ENCODE results near the gene FHOD3. TPM values are rescaled to one million over a fixed set of nuclear protein-coding genes. Genes with fewer than 3 reads are reported as not detected.

The FHOD3 gene
- total and polyA plus RNA-seq, 2 of the 13 experiments (the other 11 are each of a cell fraction or from before 2014, with no cell fraction given) = 0.07 TPM; not detected in 1

DNA sequence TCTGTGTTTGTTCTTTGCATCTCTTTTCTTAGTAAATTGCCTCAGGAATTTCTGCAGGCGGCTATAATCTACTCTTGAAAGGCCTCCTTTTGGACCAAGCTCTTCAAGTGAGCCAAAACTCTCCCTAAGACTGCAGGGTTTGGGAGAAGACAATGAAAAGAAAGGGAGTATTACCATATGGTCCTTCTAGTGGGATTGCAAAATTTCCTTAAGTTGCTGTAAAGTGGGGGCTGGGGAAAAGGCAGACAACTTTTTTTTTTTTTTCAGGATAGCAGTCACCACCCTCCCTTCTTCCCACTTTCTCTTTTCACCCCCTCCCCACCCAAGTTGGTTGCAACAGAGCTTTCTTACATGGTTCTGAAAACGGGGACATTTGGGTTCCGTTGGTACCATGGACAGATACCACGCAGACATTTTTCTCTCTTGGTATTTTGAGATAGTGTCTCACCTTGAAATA is 183.7 kb downstream of the FHOD3 start:
- Histone ChIP-seq H3K4me3 (replicated peaks in 1 of 3; ENCODE audit: insufficient read depth in 1 of 3, low read depth in 2 of 3, low read length in 3 of 3) (no peak overlapping the region), H3K9me3 (ENCODE audit: low read length) (no peaks in the 10 kb centered on the region), H3K79me2 (ENCODE audit: insufficient read depth, low read length) (no peaks in the 10 kb centered on the region), H3K4me1 (ENCODE audit: insufficient read depth, low read length) (no peaks in the 10 kb centered on the region), H3K9ac (ENCODE audit: insufficient read depth, low read depth, low read length) (no peak overlapping the region), H2AFZ (ENCODE audit: low read length) (no peak overlapping the region), H3K4me2 (ENCODE audit: low read depth, low read length) (no peak overlapping the region), H4K20me1 (ENCODE audit: insufficient read depth, low read length) (no peaks in the 10 kb centered on the region), H3K27me3 (ENCODE audit: control insufficient read depth in 1 of 2, insufficient read depth in 2 of 2, low read length in 2 of 2) (peaks cover 0 to 11% of the 10 kb centered on the region in 2 experiments; a peak in 2 of 5 replicates), H3K27ac (ENCODE audit: extremely low read length, insufficient read depth, low read length) (no peak overlapping the region), H3K36me3 (replicated peaks in 1 of 2; ENCODE audit: control insufficient read depth in 1 of 2, insufficient read depth in 2 of 2, low read length in 2 of 2) (no peaks in the 10 kb centered on the region)
- WGBS (ENCODE audit: low lambda C conversion rate) = 16% methylated on average over 4 of the region's 4 CpGs
- BruUV-seq (replicated peaks) = no TSS peak
- intact Hi-C loops (cut with micrococcal nuclease; ENCODE audit: unreplicated experiment) (no loop called here), in situ Hi-C loops (cut with HindIII; ENCODE audit: extremely low pct_ligation_motif_present, low pct_unique_long_range_greater_than_20kb) (no loop called here)
- DNase-seq (ENCODE audit: low spot score) (no peak), ATAC-seq (no peak), FAIRE-seq (no peak)
- POLR2A ChIA-PET = no interaction called here
- TF ChIP-seq REST (IDR thresholded peaks at IDR 0.05; ENCODE audit: borderline replicate concordance in 1 of 2, low read depth in 1 of 2, low read length in 2 of 2) (peak; percentile 1 to 84; a peak in 2 of 4 replicates), SOX5 (CRISPR knock-in tag; IDR thresholded peaks at IDR 0.05; ENCODE audit: borderline replicate concordance) (no peak)
- CTCF ChIA-PET (ENCODE audit: low intra/inter-chr PET ratio, low total read pairs) = no interaction called here

GRCh38 chr18:36481935-36482334 is 184.4 kb downstream of the FHOD3 start:
- Histone ChIP-seq H4K20me1 (ENCODE audit: insufficient read depth, low read length) (no peaks in the 10 kb centered on the region), H3K27me3 (ENCODE audit: control insufficient read depth in 1 of 2, insufficient read depth in 2 of 2, low read length in 2 of 2) (peaks cover 0 to 11% of the 10 kb centered on the region in 2 experiments; a peak in 2 of 5 replicates), H3K9me3 (ENCODE audit: low read length) (no peaks in the 10 kb centered on the region), H3K79me2 (ENCODE audit: insufficient read depth, low read length) (no peaks in the 10 kb centered on the region), H3K36me3 (replicated peaks in 1 of 2; ENCODE audit: control insufficient read depth in 1 of 2, insufficient read depth in 2 of 2, low read length in 2 of 2) (no peaks in the 10 kb centered on the region), H2AFZ (ENCODE audit: low read length) (no peak overlapping the region), H3K4me1 (ENCODE audit: insufficient read depth, low read length) (no peaks in the 10 kb centered on the region), H3K27ac (ENCODE audit: extremely low read length, insufficient read depth, low read length) (no peak overlapping the region), H3K9ac (ENCODE audit: insufficient read depth, low read depth, low read length) (no peak overlapping the region), H3K4me2 (ENCODE audit: low read depth, low read length) (no peak overlapping the region), H3K4me3 (replicated peaks in 1 of 3; ENCODE audit: insufficient read depth in 1 of 3, low read depth in 2 of 3, low read length in 3 of 3) (no peak overlapping the region)
- CTCF ChIA-PET (ENCODE audit: low intra/inter-chr PET ratio, low total read pairs) = no interaction called here
- in situ Hi-C loops (cut with HindIII; ENCODE audit: extremely low pct_ligation_motif_present, low pct_unique_long_range_greater_than_20kb) (no loop called here), intact Hi-C loops (cut with micrococcal nuclease; ENCODE audit: unreplicated experiment) (no loop called here)
- 0% methylated on average over 1 of the region's 1 CpG for WGBS (ENCODE audit: low lambda C conversion rate)
- DNase-seq (ENCODE audit: low spot score) = no peak
- no peak for FAIRE-seq
- POLR2A ChIA-PET = no interaction called here
- ATAC-seq = no peak
- BruUV-seq (replicated peaks) = no TSS peak
- TF ChIP-seq DNMT1 (CRISPR knock-in tag; IDR thresholded peaks at IDR 0.05) (no peak), KLF13 (CRISPR knock-in tag; IDR thresholded peaks at IDR 0.05) (no peak), SRSF9 (IDR thresholded peaks at IDR 0.05; ENCODE audit: borderline replicate concordance, insufficient read depth, low read depth, low read length, poor library complexity, severe bottlenecking) (no peak), ISX (CRISPR knock-in tag; conservative IDR thresholded peaks at IDR 0.05) (no peak), ZNF547 (CRISPR knock-in tag; IDR thresholded peaks at IDR 0.05) (no peak), HDAC6 (IDR thresholded peaks at IDR 0.05; ENCODE audit: low read depth, low read length) (no peak), KDM3A (CRISPR knock-in tag; IDR thresholded peaks at IDR 0.05; ENCODE audit: low read depth) (no peak), BCLAF1 (IDR thresholded peaks at IDR 0.05) (no peak), PHF20 (CRISPR knock-in tag; IDR thresholded peaks at IDR 0.05) (no peak)

Measured in HepG2 (cell line).